SK-N-SH treated with all-trans-retinoic acid at 6 μM for 48 hours (cell line): Measurements from ENCODE around the gene PRRT1.

ENCODE experiments used
- ATAC-seq: fragments of 200-7000 bp; cut with Tn5 transposase; 3 replicates; pipeline ENCODE4 v1.9.1; 2020; ENCODE audit warnings: mild to moderate bottlenecking, moderate library complexity
- ARNTL ChIP-seq: fragments of 450-650 bp; formaldehyde crosslinking; IDR thresholded peaks from 2 replicates; pipeline ENCODE4 v1.5.0; 2020; ENCODE audit warnings: low read depth, mild to moderate bottlenecking, moderate library complexity, borderline replicate concordance
- ESRRG ChIP-seq: fragments of 250-450 bp; sonication (Bioruptor Pico); IDR thresholded peaks from 2 replicates; pipeline ENCODE4 v1.6.1; 2021; ENCODE audit warnings: mild to moderate bottlenecking
- GLIS3 ChIP-seq: fragments of 250-450 bp; sonication (Bioruptor Pico); IDR thresholded peaks from 2 replicates; pipeline ENCODE4 v1.5.0; 2020; ENCODE audit warnings: mild to moderate bottlenecking, moderate library complexity
- ISL1 ChIP-seq: fragments of 250-450 bp; sonication (Bioruptor Pico); IDR thresholded peaks from 2 replicates; pipeline ENCODE4 v2.1.2; 2022; ENCODE audit warnings: mild to moderate bottlenecking, moderate library complexity
- OSR1 ChIP-seq: fragments of 250-450 bp; sonication (Bioruptor Pico); IDR thresholded peaks from 2 replicates; pipeline ENCODE4 v1.8.0; 2022; ENCODE audit warnings: moderate library complexity, mild to moderate bottlenecking, inconsistent platforms
- PPARA ChIP-seq: fragments of 250-450 bp; sonication (Bioruptor Pico); IDR thresholded peaks from 2 replicates; pipeline ENCODE4 v1.5.0; 2020; ENCODE audit warnings: mild to moderate bottlenecking, borderline replicate concordance
- RARB ChIP-seq: fragments of 250-450 bp; sonication (Bioruptor Pico); IDR thresholded peaks from 2 replicates; pipeline ENCODE4 v1.8.0; 2021; ENCODE audit warnings: mild to moderate bottlenecking, moderate library complexity
- SNAI2 ChIP-seq: fragments of 250-450 bp; sonication (Bioruptor Pico); IDR thresholded peaks from 2 replicates; pipeline ENCODE4 v1.5.0; 2020; ENCODE audit warnings: mild to moderate bottlenecking, moderate library complexity
- TCF4 ChIP-seq: fragments of 250-450 bp; sonication (Bioruptor Pico); IDR thresholded peaks from 2 replicates; pipeline ENCODE4 v1.8.0; 2021; ENCODE audit warnings: mild to moderate bottlenecking, moderate library complexity, borderline replicate concordance
- ZC3H10 ChIP-seq: fragments of 250-450 bp; sonication (Bioruptor Pico); IDR thresholded peaks from 2 replicates; pipeline ENCODE4 v1.5.1; 2021; ENCODE audit warnings: mild to moderate bottlenecking, moderate library complexity
- ZFP3 ChIP-seq: fragments of 250-450 bp; sonication (Bioruptor Pico); IDR thresholded peaks from 2 replicates; pipeline ENCODE4 v1.5.0; 2020; ENCODE audit warnings: mild to moderate bottlenecking, moderate library complexity
- ZFP30 ChIP-seq: fragments of 450-650 bp; formaldehyde crosslinking; IDR thresholded peaks from 2 replicates; pipeline ENCODE4 v1.5.0; 2022; ENCODE audit warnings: mild to moderate bottlenecking, moderate library complexity
- ZNF565 ChIP-seq: fragments of 450-650 bp; formaldehyde crosslinking; conservative IDR thresholded peaks from 2 replicates; pipeline ENCODE4 v1.5.0; 2020; ENCODE audit warnings: low read depth, mild to moderate bottlenecking, moderate library complexity
- ZNF70 ChIP-seq: fragments of 450-650 bp; formaldehyde crosslinking; IDR thresholded peaks from 2 replicates; pipeline ENCODE4 v1.5.0; 2020; ENCODE audit warnings: mild to moderate bottlenecking, moderate library complexity
- ZNF8 ChIP-seq: fragments of 450-650 bp; formaldehyde crosslinking; IDR thresholded peaks from 2 replicates; pipeline ENCODE4 v1.5.0; 2020; ENCODE audit warnings: mild to moderate bottlenecking, moderate library complexity
- TF ChIP-seq, protein P1 (sequence below): fragments of 250-450 bp; sonication (Bioruptor Pico); IDR thresholded peaks from 2 replicates; pipeline ENCODE4 v1.8.0; 2021; ENCODE audit warnings: low read depth, mild to moderate bottlenecking, moderate library complexity, borderline replicate concordance
- TF ChIP-seq, protein P2 (sequence below): fragments of 250-450 bp; sonication (Bioruptor Pico); IDR thresholded peaks from 2 replicates; pipeline ENCODE4 v1.5.1; 2021; ENCODE audit warnings: mild to moderate bottlenecking, moderate library complexity
- TF ChIP-seq, protein P3 (sequence below): fragments of 250-450 bp; sonication (Bioruptor Pico); IDR thresholded peaks from 2 replicates; pipeline ENCODE4 v1.5.1; 2020; ENCODE audit warnings: low read depth, mild to moderate bottlenecking, moderate library complexity
- TF ChIP-seq, protein P4 (sequence below): fragments of 250-450 bp; sonication (Bioruptor Pico); IDR thresholded peaks from 2 replicates; pipeline ENCODE4 v1.8.0; 2020; ENCODE audit warnings: mild to moderate bottlenecking, moderate library complexity, borderline replicate concordance

The PRRT1 gene

GRCh38 chr6:32177788-32178546 is 26.2 kb upstream of the PRRT1 start, which contains the start of gene RNF5:
Gene RNF5 (plus strand): TSS chr6:32178405. CDS start chr6:32178512, 107 bp downstream.
- ATAC-seq: peak; percentile 84
- TF ChIP-seq ZFP3 (CRISPR knock-in tag) (no peak), ARNTL (CRISPR knock-in tag) (no peak), TCF4 (CRISPR knock-in tag) (no peak), OSR1 (CRISPR knock-in tag) (no peak), ZNF70 (CRISPR knock-in tag) (no peak), ZNF565 (CRISPR knock-in tag) (no peak), ESRRG (CRISPR knock-in tag) (no peak), ZFP30 (no peak), SNAI2 (no peak), GLIS3 (CRISPR knock-in tag) (no peak)
- TF ChIP-seq, protein P1, sequence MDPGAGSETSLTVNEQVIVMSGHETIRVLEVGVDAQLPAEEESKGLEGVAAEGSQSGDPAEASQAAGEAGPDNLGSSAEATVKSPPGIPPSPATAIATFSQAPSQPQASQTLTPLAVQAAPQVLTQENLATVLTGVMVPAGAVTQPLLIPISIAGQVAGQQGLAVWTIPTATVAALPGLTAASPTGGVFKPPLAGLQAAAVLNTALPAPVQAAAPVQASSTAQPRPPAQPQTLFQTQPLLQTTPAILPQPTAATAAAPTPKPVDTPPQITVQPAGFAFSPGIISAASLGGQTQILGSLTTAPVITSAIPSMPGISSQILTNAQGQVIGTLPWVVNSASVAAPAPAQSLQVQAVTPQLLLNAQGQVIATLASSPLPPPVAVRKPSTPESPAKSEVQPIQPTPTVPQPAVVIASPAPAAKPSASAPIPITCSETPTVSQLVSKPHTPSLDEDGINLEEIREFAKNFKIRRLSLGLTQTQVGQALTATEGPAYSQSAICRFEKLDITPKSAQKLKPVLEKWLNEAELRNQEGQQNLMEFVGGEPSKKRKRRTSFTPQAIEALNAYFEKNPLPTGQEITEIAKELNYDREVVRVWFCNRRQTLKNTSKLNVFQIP (CRISPR knock-in tag): no peak
- TF ChIP-seq, all 23 proteins: peak for 0

GRCh38 chr6:32177183-32177787 is 25.5 kb upstream of the PRRT1 start:
- ATAC-seq: peak; percentile 46
- TF ChIP-seq ARNTL (CRISPR knock-in tag): no peak
- TF ChIP-seq RARB (CRISPR knock-in tag): no peak
- TF ChIP-seq ZNF70 (CRISPR knock-in tag): no peak

- TF ChIP-seq ZNF565 (CRISPR knock-in tag): no peak
- no peak for TF ChIP-seq ISL1 (CRISPR knock-in tag)
- TF ChIP-seq PPARA (CRISPR knock-in tag): no peak
- TF ChIP-seq, protein P2, sequence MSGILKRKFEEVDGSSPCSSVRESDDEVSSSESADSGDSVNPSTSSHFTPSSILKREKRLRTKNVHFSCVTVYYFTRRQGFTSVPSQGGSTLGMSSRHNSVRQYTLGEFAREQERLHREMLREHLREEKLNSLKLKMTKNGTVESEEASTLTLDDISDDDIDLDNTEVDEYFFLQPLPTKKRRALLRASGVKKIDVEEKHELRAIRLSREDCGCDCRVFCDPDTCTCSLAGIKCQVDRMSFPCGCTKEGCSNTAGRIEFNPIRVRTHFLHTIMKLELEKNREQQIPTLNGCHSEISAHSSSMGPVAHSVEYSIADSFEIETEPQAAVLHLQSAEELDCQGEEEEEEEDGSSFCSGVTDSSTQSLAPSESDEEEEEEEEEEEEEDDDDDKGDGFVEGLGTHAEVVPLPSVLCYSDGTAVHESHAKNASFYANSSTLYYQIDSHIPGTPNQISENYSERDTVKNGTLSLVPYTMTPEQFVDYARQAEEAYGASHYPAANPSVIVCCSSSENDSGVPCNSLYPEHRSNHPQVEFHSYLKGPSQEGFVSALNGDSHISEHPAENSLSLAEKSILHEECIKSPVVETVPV (CRISPR knock-in tag): no peak
- no peak for TF ChIP-seq OSR1 (CRISPR knock-in tag)
- no peak for TF ChIP-seq GLIS3 (CRISPR knock-in tag)
- TF ChIP-seq ZFP30: no peak
- TF ChIP-seq ZNF8 (CRISPR knock-in tag): no peak
- TF ChIP-seq ZNF70 (CRISPR knock-in tag): no peak
- ATAC-seq: no peak; the same call in 2 of the 3 replicates
Measured at GRCh38 chr6:32176476-32177182, 24.9 kb upstream of the PRRT1 start.

DNA sequence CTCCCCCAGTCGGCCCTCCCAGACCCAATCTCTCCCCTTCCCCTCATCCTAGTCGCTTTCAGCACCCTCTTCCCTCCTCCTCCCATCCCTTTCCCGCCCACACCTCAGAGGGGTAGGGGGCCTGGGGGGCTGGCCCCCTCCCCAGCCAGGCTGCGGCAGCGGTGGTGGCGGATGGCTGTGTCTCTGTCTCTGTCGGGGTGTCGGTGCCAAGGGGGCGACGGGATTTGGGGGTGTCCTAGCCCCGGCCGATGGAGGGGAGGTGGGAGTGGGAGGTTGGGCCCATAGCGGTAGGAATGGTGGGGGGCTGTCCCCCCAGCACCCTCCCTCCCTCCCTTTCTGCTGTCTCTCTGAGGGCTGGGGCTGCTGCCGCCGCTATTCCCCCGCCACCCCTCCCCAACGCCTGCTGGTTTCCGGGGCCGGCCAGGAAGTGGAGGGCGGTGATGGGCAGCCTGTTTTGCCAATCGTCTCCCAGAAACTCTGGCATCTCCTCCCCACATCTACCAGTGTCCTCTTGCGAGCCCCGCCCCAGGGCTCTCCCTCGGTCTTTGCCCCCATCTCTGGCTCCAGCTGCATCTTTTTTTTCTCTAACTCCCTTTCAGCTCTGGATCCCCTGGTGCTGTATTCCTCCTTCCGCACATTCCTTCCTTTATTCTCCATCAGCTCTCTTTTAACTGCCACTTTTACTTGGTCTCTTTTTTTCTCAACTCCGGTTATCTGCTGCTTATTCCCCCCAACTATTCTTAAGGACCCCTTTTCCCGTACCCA is 24.2 kb upstream of the PRRT1 start, which contains the start of gene AGPAT1:
Gene AGPAT1, minus strand, starts transcription at position 374 of the 765 bp plus-strand sequence. CDS start 4,588 bp downstream, outside the sequence.
- peak; percentile 77 for ATAC-seq
- TF ChIP-seq ZC3H10 (CRISPR knock-in tag): no peak
- TF ChIP-seq, protein P3, sequence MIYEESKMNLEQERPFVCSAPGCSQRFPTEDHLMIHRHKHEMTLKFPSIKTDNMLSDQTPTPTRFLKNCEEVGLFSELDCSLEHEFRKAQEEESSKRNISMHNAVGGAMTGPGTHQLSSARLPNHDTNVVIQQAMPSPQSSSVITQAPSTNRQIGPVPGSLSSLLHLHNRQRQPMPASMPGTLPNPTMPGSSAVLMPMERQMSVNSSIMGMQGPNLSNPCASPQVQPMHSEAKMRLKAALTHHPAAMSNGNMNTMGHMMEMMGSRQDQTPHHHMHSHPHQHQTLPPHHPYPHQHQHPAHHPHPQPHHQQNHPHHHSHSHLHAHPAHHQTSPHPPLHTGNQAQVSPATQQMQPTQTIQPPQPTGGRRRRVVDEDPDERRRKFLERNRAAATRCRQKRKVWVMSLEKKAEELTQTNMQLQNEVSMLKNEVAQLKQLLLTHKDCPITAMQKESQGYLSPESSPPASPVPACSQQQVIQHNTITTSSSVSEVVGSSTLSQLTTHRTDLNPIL (CRISPR knock-in tag): no peak
- TF ChIP-seq, protein P4, sequence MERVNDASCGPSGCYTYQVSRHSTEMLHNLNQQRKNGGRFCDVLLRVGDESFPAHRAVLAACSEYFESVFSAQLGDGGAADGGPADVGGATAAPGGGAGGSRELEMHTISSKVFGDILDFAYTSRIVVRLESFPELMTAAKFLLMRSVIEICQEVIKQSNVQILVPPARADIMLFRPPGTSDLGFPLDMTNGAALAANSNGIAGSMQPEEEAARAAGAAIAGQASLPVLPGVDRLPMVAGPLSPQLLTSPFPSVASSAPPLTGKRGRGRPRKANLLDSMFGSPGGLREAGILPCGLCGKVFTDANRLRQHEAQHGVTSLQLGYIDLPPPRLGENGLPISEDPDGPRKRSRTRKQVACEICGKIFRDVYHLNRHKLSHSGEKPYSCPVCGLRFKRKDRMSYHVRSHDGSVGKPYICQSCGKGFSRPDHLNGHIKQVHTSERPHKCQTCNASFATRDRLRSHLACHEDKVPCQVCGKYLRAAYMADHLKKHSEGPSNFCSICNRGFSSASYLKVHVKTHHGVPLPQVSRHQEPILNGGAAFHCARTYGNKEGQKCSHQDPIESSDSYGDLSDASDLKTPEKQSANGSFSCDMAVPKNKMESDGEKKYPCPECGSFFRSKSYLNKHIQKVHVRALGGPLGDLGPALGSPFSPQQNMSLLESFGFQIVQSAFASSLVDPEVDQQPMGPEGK (CRISPR knock-in tag): peak; percentile 14; the same call in 1 of the 2 replicates
